Keratinocyte (primary cell): Measurements from ENCODE around the gene MFAP1.

Experiments
- CTCF ChIP-seq, 3 experiments: IDR thresholded peaks in 1 of 3; conservative IDR thresholded peaks in 1 of 3; optimal IDR thresholded peaks in 1 of 3; 2 replicates in 2 of 3; 3 replicates in 1 of 3; pipeline versions ENCODE3 to v1.5.1; 2011; ENCODE audit warnings: low read length in 3 of 3, mild to moderate bottlenecking in 3 of 3, moderate library complexity in 2 of 3, control low read depth in 1 of 3, inconsistent platforms in 1 of 3; ENCODE audit not compliant: insufficient read depth in 2 of 3; ENCODE audit errors: extremely low read depth in 1 of 3
- EZH2 ChIP-seq: IDR thresholded peaks from one replicate; pipeline ENCODE4 v1.6.1; 2012; ENCODE audit warnings: inconsistent platforms, mild to moderate bottlenecking, low read length, moderate library complexity

- TF ChIP-seq CTCF (optimal IDR thresholded peaks at IDR 0.05 in 1 of 3, IDR thresholded peaks at IDR 0.05 in 1 of 3, conservative IDR thresholded peaks at IDR 0.05 in 1 of 3; ENCODE audit: extremely low read depth in 1 of 3, insufficient read depth in 2 of 3, low read length in 3 of 3) (peak; percentile 76 to 90 (median 85)), EZH2 (no peak)
Measured at GRCh38 chr15:43775411-43775965, 49.0 kb downstream of the MFAP1 start.
